ENCODE measurements around the gene ALOX5.

The ALOX5 gene

GRCh38 chr10:45418849-45419675 is 45.0 kb downstream of the ALOX5 start:
- no peaks in the 10 kb centered on the region for H3K36me3 ChIP-seq (replicated peaks; ENCODE audit: insufficient read depth, low read length)
- peak; percentile 83 for DNase-seq
- no peaks in the 10 kb centered on the region for H3K9me2 ChIP-seq (replicated peaks; ENCODE audit: insufficient read depth, low read length)
- H3K27me3 ChIP-seq (replicated peaks; ENCODE audit: insufficient read depth, low read length), result no peaks in the 10 kb centered on the region
- H3K79me2 ChIP-seq (ENCODE audit: low read length), result peaks cover 7% of the 10 kb centered on the region
- no peaks in the 10 kb centered on the region for H4K20me1 ChIP-seq (ENCODE audit: insufficient read depth, low read length)
- no peak for TF ChIP-seq EZH2 (optimal IDR thresholded peaks at IDR 0.05; ENCODE audit: low read depth, low read length)
- TF ChIP-seq CTCF (IDR thresholded peaks at IDR 0.05; ENCODE audit: low read length), result no peak
- no peak for TF ChIP-seq EZH2phosphoT487 (IDR thresholded peaks at IDR 0.05; ENCODE audit: low read length)
- peak overlapping the region; percentile 100 for H3K9ac ChIP-seq (ENCODE audit: low read length)
- H3K9me3 ChIP-seq (replicated peaks; ENCODE audit: insufficient read depth, low read length), result no peaks in the 10 kb centered on the region
- peaks cover 31% of the 10 kb centered on the region for H3K4me1 ChIP-seq (ENCODE audit: low read length)
- peak overlapping the region; percentile 98 for H3K4me3 ChIP-seq (ENCODE audit: low read length)
- H3K4me2 ChIP-seq (ENCODE audit: low read depth, low read length), result peak overlapping the region; percentile 93
- peak overlapping the region; percentile 72 for H2AFZ ChIP-seq (ENCODE audit: low read length)
- peak overlapping the region; percentile 100 for H3K27ac ChIP-seq (ENCODE audit: low read length)
- H3F3A ChIP-seq (ENCODE audit: insufficient read depth, low read length), result peaks cover 34% of the 10 kb centered on the region

- H3K9me3 ChIP-seq (replicated peaks; ENCODE audit: insufficient read depth, low read length), result no peaks in the 10 kb centered on the region
- H3K27me3 ChIP-seq (replicated peaks; ENCODE audit: insufficient read depth, low read length), result no peaks in the 10 kb centered on the region
- peak overlapping the region; percentile 100 for H3K27ac ChIP-seq (ENCODE audit: low read length)
- H4K20me1 ChIP-seq (ENCODE audit: insufficient read depth, low read length), result no peaks in the 10 kb centered on the region
- TF ChIP-seq EZH2 (optimal IDR thresholded peaks at IDR 0.05; ENCODE audit: low read depth, low read length) (no peak), CTCF (IDR thresholded peaks at IDR 0.05; ENCODE audit: low read length) (no peak), EZH2phosphoT487 (IDR thresholded peaks at IDR 0.05; ENCODE audit: low read length) (no peak)
- H3K4me2 ChIP-seq (ENCODE audit: low read depth, low read length), result peak overlapping the region; percentile 93
- peak overlapping the region; percentile 100 for H3K9ac ChIP-seq (ENCODE audit: low read length)
- peaks cover 34% of the 10 kb centered on the region for H3F3A ChIP-seq (ENCODE audit: insufficient read depth, low read length)
- no peaks in the 10 kb centered on the region for H3K36me3 ChIP-seq (replicated peaks; ENCODE audit: insufficient read depth, low read length)
- H3K4me1 ChIP-seq (ENCODE audit: low read length), result peaks cover 31% of the 10 kb centered on the region
- DNase-seq, result no peak
- H3K9me2 ChIP-seq (replicated peaks; ENCODE audit: insufficient read depth, low read length), result no peaks in the 10 kb centered on the region
- H2AFZ ChIP-seq (ENCODE audit: low read length), result peak overlapping the region; percentile 72; the same call in 1 of the 2 replicates
- peaks cover 7% of the 10 kb centered on the region for H3K79me2 ChIP-seq (ENCODE audit: low read length)
- H3K4me3 ChIP-seq (ENCODE audit: low read length), result peak overlapping the region; percentile 98
Measured at GRCh38 chr10:45419676-45420025, 45.6 kb downstream of the ALOX5 start.

GRCh38 chr10:45420453-45421192 is 46.6 kb downstream of the ALOX5 start:
- no peak overlapping the region for H2AFZ ChIP-seq (ENCODE audit: low read length)
- H3K36me3 ChIP-seq (replicated peaks; ENCODE audit: insufficient read depth, low read length), result no peaks in the 10 kb centered on the region
- H3K4me1 ChIP-seq (ENCODE audit: low read length), result peaks cover 33% of the 10 kb centered on the region
- peak overlapping the region; percentile 93 for H3K4me2 ChIP-seq (ENCODE audit: low read depth, low read length)
- H3K27me3 ChIP-seq (replicated peaks; ENCODE audit: insufficient read depth, low read length), result no peaks in the 10 kb centered on the region
- H4K20me1 ChIP-seq (ENCODE audit: insufficient read depth, low read length), result no peaks in the 10 kb centered on the region
- peak; percentile 92 for DNase-seq
- H3K9ac ChIP-seq (ENCODE audit: low read length), result peak overlapping the region; percentile 100
- TF ChIP-seq EZH2phosphoT487 (IDR thresholded peaks at IDR 0.05; ENCODE audit: low read length), result no peak
- no peak for TF ChIP-seq CTCF (IDR thresholded peaks at IDR 0.05; ENCODE audit: low read length)
- TF ChIP-seq EZH2 (optimal IDR thresholded peaks at IDR 0.05; ENCODE audit: low read depth, low read length), result no peak
- peaks cover 34% of the 10 kb centered on the region for H3F3A ChIP-seq (ENCODE audit: insufficient read depth, low read length)
- no peaks in the 10 kb centered on the region for H3K9me3 ChIP-seq (replicated peaks; ENCODE audit: insufficient read depth, low read length)
- H3K9me2 ChIP-seq (replicated peaks; ENCODE audit: insufficient read depth, low read length), result no peaks in the 10 kb centered on the region
- peak overlapping the region; percentile 98 for H3K4me3 ChIP-seq (ENCODE audit: low read length)
- peaks cover 7% of the 10 kb centered on the region for H3K79me2 ChIP-seq (ENCODE audit: low read length)
- H3K27ac ChIP-seq (ENCODE audit: low read length), result peak overlapping the region; percentile 100
